Measurements from ENCODE around the gene DVL3. TPM values are rescaled to one million over a fixed set of nuclear protein-coding genes. Genes with fewer than 3 reads are reported as not detected.

Gene DVL3
- total and polyA plus RNA-seq, 2 donors from 2014 or later, result 30.3 to 57.4 TPM

- no peaks in the 10 kb centered on the region for H3K4me1 ChIP-seq (ENCODE audit: control insufficient read depth in 2 of 3, insufficient read depth in 2 of 3, low read depth in 1 of 3, low read length in 3 of 3)
- peaks cover 0 to 13% (median 8%) of the 10 kb centered on the region in 3 donors for H3K36me3 ChIP-seq (ENCODE audit: control insufficient read depth in 2 of 3, insufficient read depth in 3 of 3, low read length in 3 of 3)
- no peak overlapping the region for H3K27ac ChIP-seq (ENCODE audit: low read depth in 2 of 2, low read length in 2 of 2)
- H3K9me3 ChIP-seq (ENCODE audit: control insufficient read depth in 2 of 3, insufficient read depth in 1 of 3, low read length in 3 of 3), result no peaks in the 10 kb centered on the region
- no peak overlapping the region for H3K9ac ChIP-seq (ENCODE audit: low read length in 3 of 3)
- no peak overlapping the region for H3K4me3 ChIP-seq (ENCODE audit: low read length in 3 of 3)
- no peak for TF ChIP-seq CTCF (IDR thresholded peaks at IDR 0.05; ENCODE audit: borderline replicate concordance, extremely low read depth, insufficient read depth)
- DNase-seq (no peak), FAIRE-seq (no peak)
- no peaks in the 10 kb centered on the region for H3K27me3 ChIP-seq (ENCODE audit: control insufficient read depth, insufficient read depth, low read length)
- intact Hi-C loops (cut with DNase I), result no loop called here
These were observed 43.3 kb downstream of the DVL3 start for GRCh38 chr3:184198509-184198908.

DNA sequence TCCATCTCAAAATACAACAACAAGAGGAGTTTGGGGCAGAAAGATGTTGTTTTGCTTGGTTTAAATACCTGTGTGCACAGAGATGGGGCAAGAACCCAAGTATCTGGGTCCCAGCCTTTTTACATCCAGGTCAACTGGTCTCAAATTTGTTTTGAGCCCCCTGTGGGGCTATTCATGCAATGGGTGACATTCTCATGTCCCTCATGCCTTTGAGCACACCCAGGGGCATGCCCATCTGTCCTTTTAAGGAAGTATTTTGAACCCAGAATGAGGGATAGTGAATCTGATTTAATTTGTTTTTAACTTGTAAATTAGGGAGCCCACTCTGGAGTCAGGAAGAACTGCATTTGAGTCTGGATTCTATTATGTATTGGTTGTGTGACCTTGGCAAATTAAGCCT lies 45.6 kb downstream of the DVL3 start:
- Histone ChIP-seq H3K36me3 (ENCODE audit: control insufficient read depth in 2 of 3, insufficient read depth in 3 of 3, low read length in 3 of 3) (no peaks in the 10 kb centered on the region), H3K9ac (ENCODE audit: low read length in 3 of 3) (no peak overlapping the region), H3K4me1 (ENCODE audit: control insufficient read depth in 2 of 3, insufficient read depth in 2 of 3, low read depth in 1 of 3, low read length in 3 of 3) (no peaks in the 10 kb centered on the region), H3K27ac (ENCODE audit: low read depth in 2 of 2, low read length in 2 of 2) (no peak overlapping the region), H3K27me3 (ENCODE audit: control insufficient read depth, insufficient read depth, low read length) (no peaks in the 10 kb centered on the region), H3K9me3 (ENCODE audit: control insufficient read depth in 2 of 3, insufficient read depth in 1 of 3, low read length in 3 of 3) (no peaks in the 10 kb centered on the region), H3K4me3 (ENCODE audit: low read length in 3 of 3) (no peak overlapping the region)
- FAIRE-seq (no peak), DNase-seq (no peak)
- no peak for TF ChIP-seq CTCF (IDR thresholded peaks at IDR 0.05; ENCODE audit: borderline replicate concordance, extremely low read depth, insufficient read depth)
- intact Hi-C loops (cut with DNase I), result no loop called here

DNA sequence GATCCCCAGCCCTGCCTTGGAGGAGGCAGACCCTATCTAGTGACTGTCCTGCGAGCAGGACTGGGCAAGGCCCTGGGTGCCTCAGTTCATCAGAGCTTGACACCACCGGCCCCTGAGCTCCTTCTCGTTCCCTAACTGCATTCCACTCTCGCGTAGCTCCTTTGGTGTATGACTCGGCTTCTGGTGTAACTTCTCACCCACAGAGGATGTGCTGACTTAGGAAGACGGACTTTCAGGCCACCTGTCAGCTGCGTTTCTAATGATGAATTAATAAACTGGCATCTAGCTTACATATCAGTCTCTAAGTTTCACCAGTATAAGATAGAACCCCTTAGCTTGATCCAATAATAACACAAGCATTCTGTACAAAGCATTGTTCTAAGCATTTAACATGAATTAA lies 48.3 kb downstream of the DVL3 start:
- Histone ChIP-seq H3K36me3 (ENCODE audit: control insufficient read depth in 2 of 3, insufficient read depth in 3 of 3, low read length in 3 of 3) (no peaks in the 10 kb centered on the region), H3K4me3 (ENCODE audit: low read length in 3 of 3) (no peak overlapping the region), H3K27ac (ENCODE audit: low read depth in 2 of 2, low read length in 2 of 2) (no peak overlapping the region), H3K4me1 (ENCODE audit: control insufficient read depth in 2 of 3, insufficient read depth in 2 of 3, low read depth in 1 of 3, low read length in 3 of 3) (no peaks in the 10 kb centered on the region), H3K9me3 (ENCODE audit: control insufficient read depth in 2 of 3, insufficient read depth in 1 of 3, low read length in 3 of 3) (no peaks in the 10 kb centered on the region), H3K9ac (ENCODE audit: low read length in 3 of 3) (no peak overlapping the region), H3K27me3 (ENCODE audit: control insufficient read depth, insufficient read depth, low read length) (no peaks in the 10 kb centered on the region)
- no peak for TF ChIP-seq CTCF (IDR thresholded peaks at IDR 0.05; ENCODE audit: borderline replicate concordance, extremely low read depth, insufficient read depth)
- DNase-seq, result no peak
- no peak for FAIRE-seq
- intact Hi-C loops (cut with DNase I), result no loop called here

Measured in kidney (tissue), 14 donors.